GM12892 (cell line): Measurements from ENCODE around the gene MYPN.
"Not testable (repeated sequence)": the region's sequence is repeated elsewhere in the genome, so short reads cannot be mapped to it uniquely, and the experiment has no call there.

ENCODE experiments used
- DNase-seq: peaks from one replicate; pipeline ENCODE4 v3.0.0; 2011; ENCODE audit not compliant: insufficient read length
- FAIRE-seq: peaks from 2 replicates; lab custom pipeline; 2011; peaks lifted over from hg19 to GRCh38; lab: Jason Lieb, UNC
- POLR2A ChIP-seq: IDR thresholded peaks from 2 replicates; pipeline ENCODE4 v1.6.1; 2011; ENCODE audit warnings: low read depth, low read length, control low read depth
- POLR2AphosphoS5 ChIP-seq: IDR thresholded peaks from 2 replicates; pipeline ENCODE4 v1.6.1; 2011; ENCODE audit warnings: low read depth, low read length, control low read depth
- TAF1 ChIP-seq: IDR thresholded peaks from 2 replicates; pipeline ENCODE4 v1.6.1; 2011; ENCODE audit warnings: low read depth, mild to moderate bottlenecking, control low read depth, low read length, borderline replicate concordance

MYPN gene

GRCh38 chr10:68188835-68189234 lies 79.5 kb downstream of the MYPN start:
- FAIRE-seq (no peak), DNase-seq (no peak)
- no peak for TF ChIP-seq POLR2A
- no peak for TF ChIP-seq TAF1
- no peak for TF ChIP-seq POLR2AphosphoS5

GRCh38 chr10:68192113-68192512 lies 82.8 kb downstream of the MYPN start:
- TF ChIP-seq TAF1 (no peak), POLR2A (no peak), POLR2AphosphoS5 (no peak)
- DNase-seq (no peak), FAIRE-seq (peak; percentile 33)

- no peak for TF ChIP-seq POLR2AphosphoS5
- no peak for TF ChIP-seq TAF1
- TF ChIP-seq POLR2A, result no peak
- no peak for DNase-seq
- FAIRE-seq, result no peak
These were observed 85.0 kb downstream of the MYPN start for GRCh38 chr10:68194290-68194689.

DNA sequence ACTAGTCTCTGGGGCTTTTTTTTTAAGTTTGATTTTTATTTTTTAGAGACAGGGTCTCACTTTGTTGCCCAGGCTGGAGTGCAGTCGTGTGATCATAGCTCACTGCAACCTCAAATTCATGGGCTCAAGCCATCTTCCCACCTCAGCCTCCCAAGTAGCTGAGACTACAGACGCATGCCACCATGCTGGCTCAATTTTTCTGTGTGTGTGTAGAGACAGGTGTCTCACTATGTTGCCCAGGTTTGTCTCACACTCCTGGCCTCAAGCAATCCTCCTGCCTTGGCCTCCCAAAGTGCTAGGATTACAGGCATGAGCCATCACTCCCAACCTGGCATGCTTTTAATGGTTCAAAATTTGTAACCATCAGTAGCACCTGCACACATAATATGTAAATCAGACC lies 86.5 kb downstream of the MYPN start:
- DNase-seq, FAIRE-seq: not testable (repeated sequence)

DNA sequence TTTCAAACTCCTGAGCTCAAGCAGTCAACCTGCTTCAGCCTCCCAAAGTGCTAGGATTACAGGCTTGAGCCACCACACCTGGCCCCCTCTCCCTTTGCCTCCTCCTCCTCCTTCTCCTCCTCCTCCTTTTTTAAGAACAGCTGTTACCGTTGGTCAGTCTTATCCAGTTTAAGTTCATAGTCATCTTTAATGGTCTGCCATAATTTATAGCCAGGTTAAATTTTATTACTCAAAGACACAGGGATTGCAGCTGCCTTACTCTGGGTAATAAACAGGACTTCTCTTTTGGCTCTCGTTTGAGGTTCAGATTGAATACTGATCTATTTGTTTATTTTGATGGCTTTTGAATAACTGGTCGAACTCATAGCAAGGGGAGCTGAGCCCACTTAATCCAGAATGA lies 87.4 kb downstream of the MYPN start:
- FAIRE-seq, result no peak
- no peak for DNase-seq
- TF ChIP-seq POLR2A (no peak), TAF1 (no peak), POLR2AphosphoS5 (no peak)

DNA sequence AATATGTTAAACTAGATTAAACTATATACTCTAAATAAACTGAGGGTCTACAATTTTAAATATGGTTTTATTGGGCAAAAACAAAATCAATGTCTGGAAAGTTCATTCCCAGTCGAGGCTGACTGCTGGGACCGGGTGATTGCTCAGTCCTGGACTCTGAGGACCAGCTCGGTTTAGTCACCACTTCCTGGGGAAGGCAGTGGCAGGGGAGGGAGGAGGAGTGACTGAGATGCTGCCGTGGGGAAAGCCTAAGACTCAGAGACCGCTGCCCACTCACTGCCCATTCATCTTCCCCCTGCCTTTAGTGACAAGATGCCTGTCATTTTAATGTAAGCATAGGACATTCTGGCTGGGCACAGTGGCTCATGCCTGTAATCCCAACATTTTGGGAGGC lies 93.7 kb downstream of the MYPN start:
- DNase-seq, result no peak
- no peak for FAIRE-seq
- no peak for TF ChIP-seq TAF1
- no peak for TF ChIP-seq POLR2AphosphoS5
- TF ChIP-seq POLR2A, result no peak

- FAIRE-seq, result no peak
- no peak for TF ChIP-seq POLR2AphosphoS5
- no peak for TF ChIP-seq TAF1
- TF ChIP-seq POLR2A, result no peak
- DNase-seq, result no peak
These were observed 99.2 kb downstream of the MYPN start for GRCh38 chr10:68208424-68209042.

DNA sequence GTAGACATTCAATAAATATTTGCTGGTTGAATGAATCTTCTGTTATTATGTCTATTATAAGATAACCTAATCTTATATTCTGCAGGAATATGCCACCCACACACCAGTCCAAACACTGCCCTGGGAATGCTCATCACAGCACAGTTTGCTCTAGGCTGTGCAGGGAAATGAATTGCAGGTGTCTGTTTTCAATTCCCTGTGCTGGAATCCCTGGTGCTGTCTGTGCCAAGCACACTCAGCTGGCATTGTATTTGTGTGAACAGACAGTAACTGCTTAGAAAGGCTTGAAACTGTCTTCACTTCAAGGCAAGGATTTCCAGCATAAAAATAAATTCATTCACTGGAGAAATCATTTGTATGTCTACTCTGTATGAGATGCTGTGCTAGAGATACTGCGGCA lies 102.4 kb downstream of the MYPN start:
- DNase-seq, result no peak
- no peak for FAIRE-seq
- no peak for TF ChIP-seq POLR2A
- TF ChIP-seq TAF1, result no peak
- TF ChIP-seq POLR2AphosphoS5, result no peak

- peak; percentile 83 for FAIRE-seq
- TF ChIP-seq POLR2A, result no peak
- TF ChIP-seq POLR2AphosphoS5, result no peak
- TF ChIP-seq TAF1, result no peak
- DNase-seq, result no peak
These were observed 103.5 kb downstream of the MYPN start for GRCh38 chr10:68212721-68213352.

DNA sequence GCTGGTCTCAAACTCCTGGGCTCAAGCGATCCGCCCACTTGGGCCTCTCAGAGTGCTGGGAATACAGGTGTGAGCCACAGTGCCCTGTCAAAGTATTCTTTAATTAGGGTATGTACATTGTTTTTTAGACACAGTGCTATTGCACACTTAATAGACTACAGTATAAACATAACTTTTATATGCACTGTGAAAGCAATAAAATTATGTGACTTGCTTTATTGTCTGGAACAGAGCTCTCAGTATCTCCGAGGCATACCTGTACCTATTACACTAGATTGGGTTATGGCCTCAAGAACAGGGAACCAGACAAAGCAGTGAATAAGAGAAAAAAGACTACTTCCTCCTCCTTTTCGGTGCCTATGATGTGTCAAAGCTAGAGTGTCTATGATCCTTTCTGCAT lies 109.5 kb downstream of the MYPN start:
- FAIRE-seq, result no peak
- no peak for DNase-seq
- TF ChIP-seq POLR2AphosphoS5 (no peak), POLR2A (no peak), TAF1 (no peak)

- DNase-seq (no peak), FAIRE-seq (no peak)
- TF ChIP-seq TAF1 (no peak), POLR2AphosphoS5 (no peak), POLR2A (no peak)
These were observed 111.9 kb downstream of the MYPN start for GRCh38 chr10:68221196-68221595.

GRCh38 chr10:68222391-68222790 lies 113.1 kb downstream of the MYPN start:
- DNase-seq, result no peak
- TF ChIP-seq POLR2AphosphoS5 (no peak), POLR2A (no peak), TAF1 (no peak)
- FAIRE-seq, result no peak
